ENCODE measurements around the gene ST7.
"Not testable (repeated sequence)": the region's sequence is repeated elsewhere in the genome, so short reads cannot be mapped to it uniquely, and the experiment has no call there.

Gene ST7

DNA sequence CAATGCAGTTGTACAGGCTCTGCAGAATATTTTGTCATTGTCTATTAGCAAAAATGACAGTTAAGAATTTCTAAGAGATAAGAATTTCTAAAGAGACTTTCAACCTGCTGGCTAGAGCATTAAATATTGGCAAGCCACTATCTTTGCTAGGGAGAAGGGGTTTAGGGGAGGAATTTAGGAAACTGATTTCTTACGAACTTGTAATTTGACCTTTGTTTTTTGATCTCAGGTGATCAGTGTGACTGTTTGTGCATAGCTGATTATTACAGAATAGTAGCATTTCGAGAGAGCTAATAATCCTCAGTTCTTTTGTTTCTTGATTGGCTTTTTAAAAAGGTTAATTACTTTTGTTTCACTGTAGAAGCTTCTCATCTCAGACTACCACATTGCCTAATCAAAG, 68.1 kb downstream of the ST7 start:
- in situ Hi-C loops (cut with HindIII; ENCODE audit: low sequenced_read_pairs) = no loop called here
- no peak for DNase-seq (ENCODE audit: low read depth, low spot score)
- H3K4me3 ChIP-seq (ENCODE audit: low read depth, low read length) = no peak overlapping the region
- TF ChIP-seq, protein P1, sequence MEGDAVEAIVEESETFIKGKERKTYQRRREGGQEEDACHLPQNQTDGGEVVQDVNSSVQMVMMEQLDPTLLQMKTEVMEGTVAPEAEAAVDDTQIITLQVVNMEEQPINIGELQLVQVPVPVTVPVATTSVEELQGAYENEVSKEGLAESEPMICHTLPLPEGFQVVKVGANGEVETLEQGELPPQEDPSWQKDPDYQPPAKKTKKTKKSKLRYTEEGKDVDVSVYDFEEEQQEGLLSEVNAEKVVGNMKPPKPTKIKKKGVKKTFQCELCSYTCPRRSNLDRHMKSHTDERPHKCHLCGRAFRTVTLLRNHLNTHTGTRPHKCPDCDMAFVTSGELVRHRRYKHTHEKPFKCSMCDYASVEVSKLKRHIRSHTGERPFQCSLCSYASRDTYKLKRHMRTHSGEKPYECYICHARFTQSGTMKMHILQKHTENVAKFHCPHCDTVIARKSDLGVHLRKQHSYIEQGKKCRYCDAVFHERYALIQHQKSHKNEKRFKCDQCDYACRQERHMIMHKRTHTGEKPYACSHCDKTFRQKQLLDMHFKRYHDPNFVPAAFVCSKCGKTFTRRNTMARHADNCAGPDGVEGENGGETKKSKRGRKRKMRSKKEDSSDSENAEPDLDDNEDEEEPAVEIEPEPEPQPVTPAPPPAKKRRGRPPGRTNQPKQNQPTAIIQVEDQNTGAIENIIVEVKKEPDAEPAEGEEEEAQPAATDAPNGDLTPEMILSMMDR (IDR thresholded peaks at IDR 0.05; ENCODE audit: low read depth, low read length) = no peak

DNA sequence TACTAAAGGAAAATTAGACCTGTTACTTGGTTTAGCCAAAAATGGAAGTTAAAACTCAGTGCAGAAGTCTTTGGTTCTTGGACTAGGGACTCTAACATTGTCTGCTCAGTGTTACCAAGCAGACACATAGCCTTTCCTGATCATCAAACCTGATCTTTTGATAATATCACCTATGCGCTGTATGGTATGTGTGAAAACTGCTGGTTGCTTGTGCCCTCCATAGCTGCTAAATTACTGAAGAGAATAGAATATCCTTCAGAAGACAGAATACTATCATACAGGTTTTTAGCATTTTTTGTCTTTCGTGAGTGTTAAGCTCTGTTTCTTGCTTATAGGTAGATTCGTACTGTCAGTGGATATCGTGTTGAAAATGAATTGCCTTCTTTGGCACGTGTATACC, 68.7 kb downstream of the ST7 start:
- DNase-seq (ENCODE audit: low read depth, low spot score) = no peak
- H3K4me3 ChIP-seq (ENCODE audit: low read depth, low read length) = no peak overlapping the region
- in situ Hi-C loops (cut with HindIII; ENCODE audit: low sequenced_read_pairs) = no loop called here
- TF ChIP-seq, protein P1 (IDR thresholded peaks at IDR 0.05; ENCODE audit: low read depth, low read length) = no peak

DNA sequence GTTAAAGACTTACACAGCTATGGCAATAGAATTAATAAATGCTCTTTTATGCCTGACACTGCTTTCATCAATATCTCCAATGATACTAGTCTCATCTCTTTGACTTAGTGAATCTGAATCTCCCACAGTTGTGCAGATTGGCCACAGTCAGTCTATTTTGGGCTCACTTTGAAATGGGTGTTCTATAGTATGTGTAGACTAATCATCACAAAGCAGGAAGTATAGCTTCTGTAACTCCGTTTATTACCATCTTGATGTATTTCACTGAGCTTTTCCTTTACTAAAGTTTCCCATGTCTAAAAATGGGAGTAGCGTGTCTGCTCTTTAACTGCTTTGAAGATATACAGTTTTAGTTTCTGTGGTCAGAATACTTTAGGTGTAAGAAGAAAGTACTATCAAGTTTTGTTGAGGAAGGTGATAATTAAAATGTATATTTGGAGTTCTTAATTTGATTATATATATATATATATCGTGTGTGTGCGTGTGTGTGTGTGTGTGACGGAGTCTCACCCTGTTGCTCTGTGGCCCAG, 70.1 kb downstream of the ST7 start:
- H3K4me3 ChIP-seq (ENCODE audit: low read depth, low read length) = no peak overlapping the region
- TF ChIP-seq, protein P1 (IDR thresholded peaks at IDR 0.05; ENCODE audit: low read depth, low read length) = no peak
- DNase-seq (ENCODE audit: low read depth, low spot score) = no peak
- in situ Hi-C loops (cut with HindIII; ENCODE audit: low sequenced_read_pairs) = no loop called here

DNA sequence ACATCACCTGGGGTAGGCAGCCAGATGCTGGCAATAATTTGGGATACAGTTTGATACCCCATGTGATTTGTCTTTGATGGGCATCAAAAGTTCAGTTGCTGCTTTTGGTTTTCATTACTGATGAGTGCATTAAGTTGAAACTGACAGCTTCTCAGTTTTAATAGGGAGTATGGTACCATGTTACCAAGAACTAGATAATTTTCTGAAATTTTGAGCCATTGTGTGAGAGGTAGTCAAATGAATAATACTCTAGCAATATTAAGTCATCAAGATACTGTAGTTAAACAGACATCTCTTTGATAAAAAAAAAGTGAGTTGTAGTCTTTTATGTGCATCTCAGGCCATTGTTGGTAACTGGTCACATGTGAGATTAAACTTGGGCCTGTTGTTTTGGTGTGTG, 71.5 kb downstream of the ST7 start:
- TF ChIP-seq, protein P1 (IDR thresholded peaks at IDR 0.05; ENCODE audit: low read depth, low read length) = no peak
- no peak for DNase-seq (ENCODE audit: low read depth, low spot score)
- in situ Hi-C loops (cut with HindIII; ENCODE audit: low sequenced_read_pairs) = no loop called here
- no peak overlapping the region for H3K4me3 ChIP-seq (ENCODE audit: low read depth, low read length)

DNA sequence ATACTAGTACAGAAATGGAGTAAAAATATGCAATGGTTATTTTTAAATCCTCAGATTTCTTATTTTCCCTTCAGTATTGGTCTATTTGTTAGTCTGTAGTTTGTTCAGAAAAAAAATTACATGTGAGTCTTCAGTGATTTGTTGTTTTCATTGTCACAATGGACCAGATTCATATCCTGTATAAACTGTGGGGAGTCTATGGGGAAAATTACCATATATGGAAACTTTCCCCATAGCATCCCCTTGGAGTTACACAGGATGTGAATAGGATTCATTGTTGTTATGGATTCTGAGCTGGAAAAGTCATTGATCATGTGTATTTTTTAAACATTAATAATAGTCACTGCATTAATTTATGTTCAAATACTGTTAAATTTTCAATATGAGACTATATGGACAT, 72.6 kb downstream of the ST7 start:
- H3K4me3 ChIP-seq (ENCODE audit: low read depth, low read length) = no peak overlapping the region
- DNase-seq (ENCODE audit: low read depth, low spot score) = no peak
- in situ Hi-C loops (cut with HindIII; ENCODE audit: low sequenced_read_pairs) = no loop called here
- TF ChIP-seq, protein P1 (IDR thresholded peaks at IDR 0.05; ENCODE audit: low read depth, low read length) = no peak

DNA sequence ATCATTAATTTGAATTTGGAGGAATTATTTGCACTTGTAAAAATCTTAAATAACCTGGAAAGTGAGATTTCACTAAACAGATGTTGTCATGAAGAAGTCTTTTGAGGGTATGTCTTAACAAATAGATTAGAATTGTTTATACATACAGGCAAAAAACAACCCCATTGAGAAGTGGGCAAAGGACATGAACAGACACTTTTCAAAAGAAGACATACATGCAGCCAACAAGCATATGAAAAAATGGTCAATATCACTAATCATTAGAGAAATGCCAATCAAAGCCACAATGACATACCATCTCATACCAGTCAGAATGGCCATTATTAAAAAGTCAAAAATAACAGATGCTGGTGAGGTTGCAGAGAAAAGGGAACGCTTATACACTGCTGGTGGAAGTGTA, 77.0 kb downstream of the ST7 start:
- H3K4me3 ChIP-seq (ENCODE audit: low read depth, low read length); in situ Hi-C loops (cut with HindIII; ENCODE audit: low sequenced_read_pairs); DNase-seq (ENCODE audit: low read depth, low spot score): not testable (repeated sequence)

DNA sequence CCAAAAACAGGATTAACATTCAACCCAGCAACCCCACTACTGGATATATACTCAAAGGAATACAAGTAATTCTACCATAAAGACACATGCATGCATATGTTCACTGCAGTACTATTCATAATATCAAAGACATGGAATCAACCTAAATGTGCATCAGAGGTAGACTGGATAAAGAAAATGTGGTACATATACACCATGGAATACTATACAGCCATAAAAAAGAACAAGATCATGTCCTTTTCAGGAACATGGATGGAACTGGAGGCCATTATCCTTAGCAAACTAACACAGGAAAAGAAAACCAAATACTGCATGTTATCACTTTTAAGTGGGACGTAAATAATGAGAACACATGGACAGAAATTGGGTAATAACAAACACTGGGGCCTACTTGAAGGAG, 77.5 kb downstream of the ST7 start:
- H3K4me3 ChIP-seq (ENCODE audit: low read depth, low read length); DNase-seq (ENCODE audit: low read depth, low spot score); in situ Hi-C loops (cut with HindIII; ENCODE audit: low sequenced_read_pairs): not testable (repeated sequence)

DNA sequence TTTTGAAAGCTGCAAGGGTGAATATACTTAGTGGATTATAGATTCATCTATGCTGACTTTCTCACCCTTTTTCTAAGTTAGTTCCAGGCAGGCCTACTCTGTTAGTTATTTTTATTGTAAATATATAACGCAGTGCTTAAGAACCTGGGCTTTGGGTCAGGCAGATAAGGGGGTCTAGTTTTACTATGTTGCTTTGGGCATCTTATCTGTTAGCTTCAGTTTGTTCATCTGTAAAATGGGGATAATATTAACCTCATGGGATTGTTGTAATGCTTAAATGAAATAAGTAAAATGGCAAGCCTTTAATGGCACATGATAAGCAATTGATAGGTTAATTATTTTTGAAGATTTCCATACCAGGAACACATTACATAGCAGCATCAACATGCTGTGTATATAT, 79.5 kb downstream of the ST7 start:
- no peak for DNase-seq (ENCODE audit: low read depth, low spot score)
- in situ Hi-C loops (cut with HindIII; ENCODE audit: low sequenced_read_pairs) = no loop called here
- TF ChIP-seq, protein P1 (IDR thresholded peaks at IDR 0.05; ENCODE audit: low read depth, low read length) = no peak
- H3K4me3 ChIP-seq (ENCODE audit: low read depth, low read length) = no peak overlapping the region

All from astrocyte of the spinal cord (primary cell).